Colonic mucosa (tissue), 4 donors: Measurements from ENCODE around the gene FHIT. TPM values are rescaled to one million over a fixed set of nuclear protein-coding genes. Genes with fewer than 3 reads are reported as not detected.

Experiments used
- DNase-seq: peaks from one replicate; pipeline ENCODE4 v3.0.0-alpha.2; 2020
- H3K27ac ChIP-seq: fragments of 200-600 bp; one replicate; pipeline ENCODE4 v1.8.0; 2021
- H3K27me3 ChIP-seq: fragments of 200-600 bp; one replicate; pipeline ENCODE4 v1.8.0; 2021
- H3K36me3 ChIP-seq: fragments of 200-600 bp; one replicate; pipeline ENCODE4 v1.8.0; 2021
- H3K4me1 ChIP-seq: fragments of 200-600 bp; one replicate; pipeline ENCODE4 v1.8.0; 2021; ENCODE audit warnings: mild to moderate bottlenecking
- H3K4me3 ChIP-seq: fragments of 200-600 bp; one replicate; pipeline ENCODE4 v1.8.0; 2021
- H3K9ac ChIP-seq, 2 donors: one replicate each; pipeline ENCODE4 v1.7.0; 2013; ENCODE audit warnings: control low read depth in 2 of 2, low read depth in 2 of 2, low read length in 2 of 2
- H3K9me3 ChIP-seq: fragments of 200-600 bp; one replicate; pipeline ENCODE4 v1.8.0; 2021
- CTCF ChIP-seq: fragments of 200-600 bp; IDR thresholded peaks from one replicate; pipeline ENCODE4 v1.8.0; 2022; ENCODE audit warnings: antibody characterized with exemption, mild to moderate bottlenecking
- intact Hi-C: fragments of 100-400 bp; cut with DNase I; formaldehyde crosslinking; loops from one replicate; pipeline ENCODE4 v1.14.1; 2022
- total RNA-seq, 2 donors: library from RNA; stranded (reverse); fragmentation: NEBNext Ultra II Directional in 1 of 2; extraction: Animal tissue kit (Norgen Biotek cat#: 25700) in 1 of 2; gene quantifications; one replicate each; pipeline ENCODE4 v1.2.1, GENCODE V29; 2021
- donor health status: healthy.
- donor health status: DM: no; HTN: no; CAD: no.
- donor health status: DM: no; HTN: no; CAD: no.

The FHIT gene
- total RNA-seq, 2 donors from 2014 or later, result 7.7 to 9.4 TPM

- H3K27me3 ChIP-seq, result no peaks in the 10 kb centered on the region
- intact Hi-C loops, result no loop called here
- H3K9me3 ChIP-seq, result no peaks in the 10 kb centered on the region
- no peak for TF ChIP-seq CTCF
- no peaks in the 10 kb centered on the region for H3K36me3 ChIP-seq
- no peak for DNase-seq
- H3K4me3 ChIP-seq, result no peak overlapping the region
- H3K27ac ChIP-seq, result no peak overlapping the region
- no peaks in the 10 kb centered on the region for H3K4me1 ChIP-seq
- no peak overlapping the region for H3K9ac ChIP-seq
Measured at GRCh38 chr3:60919296-60919695, 332.0 kb downstream of the FHIT start.

GRCh38 chr3:60917141-60917540 is 334.1 kb downstream of the FHIT start:
- no peaks in the 10 kb centered on the region for H3K9me3 ChIP-seq
- no peak overlapping the region for H3K9ac ChIP-seq
- H3K4me3 ChIP-seq, result no peak overlapping the region
- DNase-seq, result no peak
- H3K4me1 ChIP-seq, result no peaks in the 10 kb centered on the region
- H3K36me3 ChIP-seq, result no peaks in the 10 kb centered on the region
- H3K27ac ChIP-seq, result no peak overlapping the region
- intact Hi-C loops, result no loop called here
- no peak for TF ChIP-seq CTCF
- no peaks in the 10 kb centered on the region for H3K27me3 ChIP-seq

- Histone ChIP-seq H3K27me3 (no peaks in the 10 kb centered on the region), H3K36me3 (no peaks in the 10 kb centered on the region), H3K9ac (no peak overlapping the region), H3K9me3 (no peaks in the 10 kb centered on the region), H3K4me3 (no peak overlapping the region), H3K27ac (no peak overlapping the region), H3K4me1 (no peaks in the 10 kb centered on the region)
- no peak for DNase-seq
- TF ChIP-seq CTCF, result no peak
- intact Hi-C loops, result no loop called here
Measured at GRCh38 chr3:60916546-60916945, 334.7 kb downstream of the FHIT start.

GRCh38 chr3:60913474-60913873 is 337.8 kb downstream of the FHIT start:
- H3K9ac ChIP-seq, result no peak overlapping the region
- no peak overlapping the region for H3K4me3 ChIP-seq
- no peaks in the 10 kb centered on the region for H3K27me3 ChIP-seq
- H3K36me3 ChIP-seq, result no peaks in the 10 kb centered on the region
- H3K27ac ChIP-seq, result no peak overlapping the region
- intact Hi-C loops, result no loop called here
- TF ChIP-seq CTCF, result no peak
- DNase-seq, result no peak
- no peaks in the 10 kb centered on the region for H3K4me1 ChIP-seq
- no peaks in the 10 kb centered on the region for H3K9me3 ChIP-seq

GRCh38 chr3:60912876-60913275 is 338.4 kb downstream of the FHIT start:
- Histone ChIP-seq H3K9me3 (no peaks in the 10 kb centered on the region), H3K27me3 (no peaks in the 10 kb centered on the region), H3K4me3 (no peak overlapping the region), H3K9ac (no peak overlapping the region), H3K4me1 (no peaks in the 10 kb centered on the region), H3K27ac (no peak overlapping the region), H3K36me3 (no peaks in the 10 kb centered on the region)
- TF ChIP-seq CTCF, result no peak
- no peak for DNase-seq
- intact Hi-C loops, result no loop called here

- no peak for DNase-seq
- no peak overlapping the region for H3K27ac ChIP-seq
- no peaks in the 10 kb centered on the region for H3K9me3 ChIP-seq
- H3K9ac ChIP-seq, result no peak overlapping the region
- H3K4me1 ChIP-seq, result no peaks in the 10 kb centered on the region
- no peaks in the 10 kb centered on the region for H3K27me3 ChIP-seq
- H3K4me3 ChIP-seq, result no peak overlapping the region
- intact Hi-C loops, result no loop called here
- H3K36me3 ChIP-seq, result no peaks in the 10 kb centered on the region
- TF ChIP-seq CTCF, result no peak
Measured at GRCh38 chr3:60912142-60912541, 339.1 kb downstream of the FHIT start.
